ENCODE results near the gene MGAT4A.

MGAT4A gene

DNA sequence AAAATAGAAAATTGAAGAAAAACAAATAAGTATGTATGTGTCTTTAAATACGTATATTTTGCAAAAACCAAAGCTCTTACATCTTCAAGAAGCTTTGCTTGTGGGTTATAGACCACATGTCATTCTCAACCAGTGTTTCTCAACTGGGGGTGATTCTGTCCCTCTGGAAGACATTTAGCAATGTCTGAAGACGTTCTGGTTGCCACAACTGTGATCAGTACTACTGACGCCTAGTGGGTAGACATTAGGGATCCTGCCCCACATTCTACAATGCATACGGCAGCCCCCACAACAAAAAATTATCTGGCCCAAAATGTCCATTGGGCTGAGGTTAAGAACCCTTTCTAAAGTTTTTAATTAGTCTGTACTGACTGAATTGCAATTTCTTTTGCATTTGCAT, 74.1 kb downstream of the MGAT4A start:
- POLR2A ChIA-PET (ENCODE audit: low non-redundant PET) = no interaction called here
- DNase-seq (ENCODE audit: low spot score) = no peak
- TF ChIP-seq CTCF (conservative IDR thresholded peaks at IDR 0.05; ENCODE audit: low read depth) = no peak
- CTCF ChIA-PET = no interaction called here
- H3K27ac ChIP-seq = no peak overlapping the region

DNA sequence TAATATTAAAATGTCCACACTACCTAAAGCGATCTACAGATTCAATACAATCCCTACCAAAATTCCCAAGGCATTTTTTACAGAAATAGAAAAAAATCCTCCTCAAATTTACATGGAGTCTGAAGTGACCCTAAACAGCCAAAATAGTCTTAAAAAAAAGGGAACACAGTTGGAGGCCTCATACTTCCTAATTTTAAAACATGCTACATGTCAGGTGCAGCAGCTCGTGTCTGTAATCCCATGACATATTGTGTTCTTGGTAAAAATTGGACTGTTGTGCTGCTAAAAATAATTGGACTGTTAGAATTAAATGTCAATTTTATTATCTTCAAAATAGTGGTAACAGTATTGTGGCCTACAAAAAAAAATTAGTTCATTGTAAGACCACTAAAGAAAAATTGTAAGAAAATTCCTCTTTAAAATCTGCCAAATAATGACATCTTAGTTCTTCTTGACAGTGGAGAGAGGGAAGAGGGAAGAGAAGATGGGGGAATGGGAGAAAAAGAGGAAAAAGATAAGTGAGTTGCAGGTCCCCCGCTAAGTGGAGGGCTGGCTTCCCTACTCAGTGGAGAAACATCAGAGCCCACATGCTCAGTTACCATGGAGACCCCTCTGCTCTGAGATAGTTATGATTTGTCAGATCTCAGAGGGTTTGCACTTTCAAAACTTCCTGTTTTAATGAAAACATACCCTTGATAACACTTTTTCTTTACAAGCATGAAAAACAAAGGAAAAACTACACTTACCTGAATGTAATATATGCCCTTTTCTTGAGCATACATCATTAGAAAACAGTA, 76.0 kb downstream of the MGAT4A start:
- CTCF ChIA-PET = interaction anchor here (0.7 kb wide), 1 partner anchor 78 kb away, joined by 6 read pairs; no protein-coding TSS in a partner anchor

GRCh38 chr2:98650998-98651397, 79.9 kb downstream of the MGAT4A start:
- POLR2A ChIA-PET (ENCODE audit: low non-redundant PET) = no interaction called here
- CTCF ChIA-PET = interaction anchor here (0.7 to 0.8 kb wide), 2 partner anchors 81 to 187 kb away, joined by 3 to 4 read pairs; no protein-coding TSS in a partner anchor
- DNase-seq (ENCODE audit: low spot score) = no peak
- TF ChIP-seq CTCF (conservative IDR thresholded peaks at IDR 0.05; ENCODE audit: low read depth) = no peak
- no peak overlapping the region for H3K27ac ChIP-seq

More for the DNA sequence above, 76.0 kb downstream of the MGAT4A start:
- TF ChIP-seq CTCF (conservative IDR thresholded peaks at IDR 0.05; ENCODE audit: low read depth) = no peak
- no peak for DNase-seq (ENCODE audit: low spot score)
- POLR2A ChIA-PET (ENCODE audit: low non-redundant PET) = no interaction called here
- no peak overlapping the region for H3K27ac ChIP-seq

DNA sequence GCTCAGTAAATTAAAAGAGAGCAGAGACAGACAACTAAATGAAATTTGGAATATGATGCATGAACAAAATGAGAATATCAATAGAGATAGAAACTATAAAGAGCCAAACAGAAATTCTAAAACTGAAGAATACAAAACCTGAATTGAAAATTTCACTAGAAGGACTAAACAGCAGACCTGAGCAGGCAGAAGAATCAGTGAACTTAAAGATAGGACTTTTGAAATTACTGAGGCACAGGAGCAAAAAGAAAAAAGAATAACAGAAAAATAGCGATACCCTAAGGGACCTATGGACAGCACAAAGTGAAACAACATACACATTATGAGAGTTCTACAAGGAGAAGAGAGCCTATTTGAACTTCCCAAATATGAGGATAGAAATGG, 80.9 kb downstream of the MGAT4A start:
- ChIA-PET POLR2A (ENCODE audit: low non-redundant PET) (no interaction called here), CTCF (interaction anchor here (0.5 to 1.5 kb wide), 28 partner anchors 10 to 422 kb away, joined by 3 to 39 read pairs (median 4); no protein-coding TSS in a partner anchor)
- DNase-seq (ENCODE audit: low spot score) = no peak
- TF ChIP-seq CTCF (conservative IDR thresholded peaks at IDR 0.05; ENCODE audit: low read depth) = no peak
- no peak overlapping the region for H3K27ac ChIP-seq

DNA sequence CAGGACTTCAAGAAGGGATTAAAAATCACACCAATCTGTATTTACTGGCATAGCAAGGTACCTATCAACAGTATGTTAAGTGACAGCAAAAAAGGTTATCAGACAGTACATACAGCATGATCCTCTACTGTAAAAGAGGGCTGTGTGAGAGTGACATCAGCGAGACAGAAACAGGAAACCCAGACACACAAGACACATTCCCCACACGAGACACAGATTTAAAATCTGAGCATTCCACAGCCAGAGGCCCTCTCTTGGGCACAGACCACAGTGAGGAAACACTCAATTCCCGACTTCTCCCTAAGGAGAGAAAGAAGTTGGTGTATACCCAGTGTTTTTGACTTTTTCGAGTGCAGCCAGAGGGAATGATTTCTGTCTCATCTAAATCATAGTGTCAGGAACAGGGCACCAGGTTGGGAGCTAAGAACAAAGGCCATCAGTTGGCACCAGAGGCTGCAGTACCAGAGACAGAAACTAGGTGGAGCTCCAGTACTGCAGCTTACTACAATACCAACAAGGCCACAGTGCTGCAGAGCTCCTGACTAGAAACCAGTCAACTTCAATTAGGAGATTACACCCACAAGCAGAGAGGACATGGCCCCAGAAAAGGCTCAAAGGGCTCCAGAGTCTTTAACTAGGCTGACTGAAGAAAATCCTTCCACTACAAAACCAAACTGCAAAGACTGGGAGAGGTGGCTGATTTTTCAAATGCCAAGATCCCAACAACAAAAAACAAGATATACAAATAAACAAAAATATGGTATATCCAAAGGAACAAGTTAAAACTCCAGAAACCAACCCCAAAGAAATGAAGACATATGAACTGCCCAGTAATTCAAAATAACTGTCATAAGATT, 81.6 kb downstream of the MGAT4A start:
- DNase-seq (ENCODE audit: low spot score) = peak; percentile 36
- POLR2A ChIA-PET (ENCODE audit: low non-redundant PET) = no interaction called here
- CTCF ChIA-PET = interaction anchor here (0.5 to 1.5 kb wide), 35 partner anchors 10 to 1049 kb away, joined by 3 to 39 read pairs (median 4); no protein-coding TSS in a partner anchor
- peak; percentile 97 for TF ChIP-seq CTCF (conservative IDR thresholded peaks at IDR 0.05; ENCODE audit: low read depth)
- H3K27ac ChIP-seq = no peak overlapping the region

- no peak for TF ChIP-seq CTCF (conservative IDR thresholded peaks at IDR 0.05; ENCODE audit: low read depth)
- POLR2A ChIA-PET (ENCODE audit: low non-redundant PET) = no interaction called here
Measured at GRCh38 chr2:98648451-98648850, 82.5 kb downstream of the MGAT4A start.

More at GRCh38 chr2:98648451-98648850, 82.5 kb downstream of the MGAT4A start:
- CTCF ChIA-PET = interaction anchor here (0.5 to 1.5 kb wide), 5 partner anchors 39 to 1048 kb away, joined by 4 to 39 read pairs (median 4); no protein-coding TSS in a partner anchor
- H3K27ac ChIP-seq = no peak overlapping the region
- DNase-seq (ENCODE audit: low spot score) = no peak
